GM20000 (cell line): ENCODE measurements around the gene LCN10.
"Not testable (repeated sequence)": the region's sequence is repeated elsewhere in the genome, so short reads cannot be mapped to it uniquely, and the experiment has no call there.

ENCODE experiments used
- DNase-seq: peaks from one replicate; pipeline ENCODE4 v3.0.0; 2012; ENCODE audit warnings: low spot score
- TF ChIP-seq, protein P1 (sequence below): IDR thresholded peaks from 2 replicates; pipeline ENCODE4 v1.5.1; 2012; ENCODE audit warnings: mild to moderate bottlenecking, control low read depth; ENCODE audit errors: extremely low read depth, missing control alignments

The LCN10 gene

DNA sequence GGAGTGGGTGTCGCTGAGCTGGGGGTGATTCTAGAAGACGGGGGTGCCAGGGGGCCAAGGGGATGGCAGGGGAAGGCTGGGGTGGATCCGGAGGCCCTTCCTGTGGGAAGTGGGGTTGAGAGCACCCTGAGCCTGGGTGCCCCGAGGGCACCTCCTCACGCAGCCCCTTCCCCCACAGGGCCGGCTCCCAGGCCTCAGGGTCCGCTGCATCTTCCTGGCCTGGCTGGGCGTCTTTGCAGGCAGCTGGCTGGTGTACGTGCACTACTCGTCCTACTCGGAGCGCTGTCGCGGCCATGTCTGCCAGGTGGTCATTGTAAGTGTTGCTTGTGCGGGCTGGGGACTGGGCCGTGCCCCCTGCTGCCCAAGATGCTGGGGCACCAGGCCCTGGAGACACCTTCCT, 25.3 kb downstream of the LCN10 start:
- TF ChIP-seq, protein P1, sequence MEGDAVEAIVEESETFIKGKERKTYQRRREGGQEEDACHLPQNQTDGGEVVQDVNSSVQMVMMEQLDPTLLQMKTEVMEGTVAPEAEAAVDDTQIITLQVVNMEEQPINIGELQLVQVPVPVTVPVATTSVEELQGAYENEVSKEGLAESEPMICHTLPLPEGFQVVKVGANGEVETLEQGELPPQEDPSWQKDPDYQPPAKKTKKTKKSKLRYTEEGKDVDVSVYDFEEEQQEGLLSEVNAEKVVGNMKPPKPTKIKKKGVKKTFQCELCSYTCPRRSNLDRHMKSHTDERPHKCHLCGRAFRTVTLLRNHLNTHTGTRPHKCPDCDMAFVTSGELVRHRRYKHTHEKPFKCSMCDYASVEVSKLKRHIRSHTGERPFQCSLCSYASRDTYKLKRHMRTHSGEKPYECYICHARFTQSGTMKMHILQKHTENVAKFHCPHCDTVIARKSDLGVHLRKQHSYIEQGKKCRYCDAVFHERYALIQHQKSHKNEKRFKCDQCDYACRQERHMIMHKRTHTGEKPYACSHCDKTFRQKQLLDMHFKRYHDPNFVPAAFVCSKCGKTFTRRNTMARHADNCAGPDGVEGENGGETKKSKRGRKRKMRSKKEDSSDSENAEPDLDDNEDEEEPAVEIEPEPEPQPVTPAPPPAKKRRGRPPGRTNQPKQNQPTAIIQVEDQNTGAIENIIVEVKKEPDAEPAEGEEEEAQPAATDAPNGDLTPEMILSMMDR: no peak
- DNase-seq: no peak

DNA sequence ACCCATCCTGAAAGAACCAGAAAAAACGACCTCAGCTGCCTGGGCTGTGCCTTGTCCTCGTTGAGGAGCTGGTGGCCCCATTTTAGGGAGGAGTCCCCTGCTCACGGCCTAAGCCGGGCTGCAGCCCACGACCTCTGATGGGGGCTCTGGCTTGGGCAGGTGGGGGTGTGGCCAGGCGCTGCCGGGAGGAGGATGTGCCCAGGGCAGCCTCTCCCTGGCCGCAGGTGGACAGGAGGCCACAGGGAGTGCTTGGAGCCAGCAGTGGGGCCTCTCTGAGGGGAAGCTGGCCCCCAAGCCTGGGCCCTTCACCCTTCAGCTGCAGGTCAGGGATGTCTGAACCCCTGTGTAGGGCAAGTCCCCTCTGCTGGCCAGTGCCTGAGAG, 27.9 kb downstream of the LCN10 start:
- no peak for DNase-seq
- TF ChIP-seq, protein P1: no peak

DNA sequence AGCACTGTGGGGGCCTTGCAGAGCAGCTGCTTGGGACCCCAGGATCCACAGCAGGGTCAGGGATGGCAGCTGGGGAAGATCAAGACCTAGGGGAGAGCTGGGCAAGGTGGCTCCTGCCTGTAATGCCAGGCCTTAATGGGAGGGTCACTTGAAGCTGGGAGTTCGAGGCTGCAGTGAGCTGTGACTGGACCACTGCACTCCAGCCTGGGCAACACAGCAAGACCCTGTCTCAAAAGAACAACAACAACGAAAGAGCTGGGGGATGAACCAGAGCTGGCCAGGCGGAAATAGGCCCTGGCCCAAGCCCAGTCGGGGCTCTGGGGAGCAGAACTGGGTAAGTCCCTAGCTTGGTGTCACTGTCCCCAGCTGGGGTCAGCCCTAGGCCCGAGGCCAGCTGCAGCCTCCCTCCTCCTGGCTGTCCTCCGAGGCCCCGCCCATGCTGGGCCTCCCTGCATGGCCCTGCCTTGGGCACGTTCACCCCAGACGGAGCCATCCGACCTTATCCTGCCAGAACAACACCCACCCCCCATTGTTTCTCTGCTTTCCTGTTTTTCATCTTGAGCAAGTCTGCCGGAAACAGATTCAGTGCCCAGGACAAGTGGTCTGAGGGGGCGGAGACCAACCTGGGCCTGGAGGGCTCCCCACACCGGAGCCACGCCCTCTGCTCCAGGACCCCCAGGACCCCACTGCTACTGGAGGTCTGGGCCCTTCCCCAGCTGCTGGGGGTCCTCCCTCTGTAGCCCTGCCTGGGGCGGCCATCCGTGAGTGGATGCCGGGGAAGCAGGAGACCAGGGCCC, 28.4 kb downstream of the LCN10 start:
- TF ChIP-seq, protein P1: no peak
- DNase-seq: no peak

DNA sequence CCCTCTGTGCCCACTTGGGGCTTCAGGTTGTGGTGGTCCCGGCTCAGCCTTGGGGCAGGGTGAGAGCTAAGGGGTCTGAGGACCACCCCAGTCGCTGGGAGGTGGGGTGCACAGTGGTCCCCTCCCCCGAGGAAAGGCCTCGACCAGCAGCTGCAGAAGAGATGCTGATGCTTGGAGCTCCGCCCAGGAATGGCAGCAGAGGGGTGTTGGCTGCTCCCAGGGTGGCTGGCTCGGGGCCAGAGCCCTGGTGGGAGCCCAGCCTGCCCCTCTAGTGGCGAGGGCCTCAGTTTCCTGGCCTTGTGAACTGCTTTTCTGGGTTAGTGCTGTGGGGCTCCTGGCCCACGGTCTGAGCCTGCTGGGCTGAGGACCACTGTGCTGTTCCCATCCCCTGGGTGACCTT, 29.2 kb downstream of the LCN10 start:
- peak; percentile 52 for DNase-seq
- TF ChIP-seq, protein P1: no peak

DNA sequence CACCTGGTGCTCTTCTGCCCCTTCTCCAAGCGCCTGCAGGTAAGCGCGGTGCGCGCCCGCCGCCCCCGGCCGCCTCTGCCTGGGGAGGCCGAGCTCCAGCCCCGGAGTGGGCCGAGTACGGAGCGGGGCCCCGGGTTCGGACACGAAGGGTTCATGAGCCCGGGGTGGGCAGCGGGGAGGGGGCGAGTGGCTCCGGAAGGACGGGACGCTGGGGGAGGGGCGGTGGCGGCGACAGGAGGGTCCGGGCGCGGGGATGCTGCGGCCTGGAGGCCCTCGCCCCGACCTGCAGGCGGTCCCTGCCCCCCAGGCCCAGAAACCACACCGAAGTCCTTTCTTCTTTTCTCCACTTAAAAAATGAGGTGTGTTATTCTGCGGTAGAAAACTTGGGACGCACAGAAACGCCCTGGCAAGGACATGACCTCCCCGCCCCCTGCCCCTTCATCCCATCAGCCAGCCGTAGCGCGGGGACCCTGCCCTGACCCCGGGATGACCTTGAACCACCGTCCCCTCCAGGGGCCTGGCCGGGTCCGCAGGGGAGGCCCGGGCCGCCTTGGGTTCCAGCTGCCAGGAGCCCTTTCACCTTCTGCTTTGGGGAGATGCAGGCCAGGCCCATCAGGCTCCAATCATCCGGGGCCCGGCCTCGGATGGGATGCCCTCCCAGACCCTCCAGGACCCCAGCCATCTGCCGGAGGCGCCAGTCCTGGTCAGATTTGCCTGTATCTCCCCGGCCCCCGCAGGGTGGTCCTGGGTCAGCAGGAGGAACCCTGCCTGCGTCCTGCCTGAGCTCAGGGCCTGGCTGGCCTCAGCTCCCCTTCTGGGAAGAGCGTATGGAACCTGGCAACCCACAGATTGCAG, 29.8 kb downstream of the LCN10 start:
- no peak for DNase-seq
- TF ChIP-seq, protein P1: no peak

DNA sequence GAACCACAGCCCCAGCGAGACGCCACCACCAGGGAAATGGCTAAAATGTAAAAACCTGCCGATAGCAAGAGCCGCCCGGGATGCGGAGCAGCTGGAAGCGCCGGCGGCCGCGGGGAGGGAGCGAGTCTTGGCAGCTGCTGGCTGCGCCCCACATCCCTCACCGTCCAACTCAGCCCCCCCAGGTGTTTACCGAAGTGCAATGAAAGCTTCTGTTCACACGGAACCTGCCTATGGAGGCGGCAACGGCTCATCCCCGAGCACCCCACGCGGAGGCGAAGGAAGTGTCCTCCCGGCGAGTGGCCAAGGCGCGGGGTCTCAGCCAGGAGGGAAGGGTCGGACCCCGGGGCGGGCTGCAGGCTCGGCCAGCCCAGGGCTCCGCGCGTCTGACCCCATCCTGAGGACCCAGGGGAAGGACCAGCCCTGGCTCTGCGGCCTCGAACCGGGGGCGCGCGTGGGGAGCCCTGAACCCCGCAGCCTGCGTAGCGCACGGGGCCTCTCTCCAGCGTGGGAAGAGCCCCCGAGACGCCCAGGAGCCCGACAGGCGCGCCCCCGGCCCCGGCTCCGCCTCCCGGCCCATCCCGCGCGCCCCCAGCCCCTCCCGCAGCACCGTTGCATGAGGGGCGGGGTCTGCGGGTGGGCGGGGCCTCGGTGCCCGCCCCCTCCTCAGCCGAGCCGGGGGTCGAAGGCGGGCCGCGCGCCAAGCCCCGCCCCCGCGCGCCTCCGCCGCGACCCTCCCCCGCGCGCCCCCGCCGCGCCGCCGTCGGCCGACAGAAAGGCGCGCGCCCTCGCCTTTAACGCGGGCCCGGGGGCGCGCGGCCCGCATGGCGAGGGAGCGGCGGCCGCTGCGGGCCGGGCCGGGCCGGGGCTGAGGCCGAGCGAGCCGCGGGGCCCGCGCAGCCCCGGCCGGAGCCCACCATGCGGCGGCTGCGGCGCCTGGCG, 30.7 kb downstream of the LCN10 start, which contains the start of gene DIPK1B:
DIPK1B (plus strand) TSS at position 822 of the 939 bp plus-strand sequence; CDS start at position 916, 94 bp downstream.
- DNase-seq: no peak
- TF ChIP-seq, protein P1: no peak

DNA sequence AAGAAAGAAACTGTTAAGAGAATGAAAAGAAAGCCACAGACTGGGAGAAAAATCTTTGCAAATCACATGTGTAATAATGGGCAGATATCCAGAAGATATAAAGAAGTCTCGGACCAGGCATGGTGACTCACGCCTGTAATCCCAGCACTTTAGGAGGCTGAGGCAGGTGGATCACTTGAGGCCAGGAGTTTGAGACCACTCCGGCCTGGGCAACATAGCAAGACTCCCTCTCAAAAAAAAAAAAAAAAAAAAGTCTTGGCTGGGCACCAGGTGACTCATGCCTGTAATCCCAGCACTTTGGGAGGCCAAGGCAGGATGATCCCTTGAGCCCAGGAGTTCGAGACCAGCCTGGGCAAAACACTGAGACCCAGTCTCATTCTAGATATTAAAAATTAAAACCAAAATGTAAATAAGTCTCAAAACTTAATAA, 31.5 kb downstream of the LCN10 start:
- not testable (repeated sequence) for DNase-seq
